Uterus (tissue), 4 donors: Measurements from ENCODE around the gene MEIG1. TPM values are rescaled to one million over a fixed set of nuclear protein-coding genes. Genes with fewer than 3 reads are reported as not detected.

Experiments
- DNase-seq, 2 donors: peaks; one replicate each; pipeline ENCODE4 v3.0.0-alpha.2; 2019 to 2020
- H3K27ac ChIP-seq, 2 donors: fragments of 200-600 bp; sonication (generic); 1 replicate in 1 of 2; 2 replicates in 1 of 2; pipeline ENCODE4 v1.5.1; 2016 to 2018
- H3K27me3 ChIP-seq, 2 donors: fragments of 200-600 bp; sonication (generic); one replicate each; pipeline ENCODE4 v1.5.1; 2018 to 2019; ENCODE audit warnings: control low read depth in 1 of 2
- H3K36me3 ChIP-seq, 2 donors: fragments of 200-600 bp; sonication (generic); one replicate each; pipeline ENCODE4 v1.5.1; 2019; ENCODE audit warnings: control low read depth in 1 of 2
- H3K4me1 ChIP-seq, 2 donors: fragments of 200-600 bp; sonication (generic); one replicate each; pipeline ENCODE4 v1.5.1; 2018 to 2019; ENCODE audit warnings: control low read depth in 1 of 2
- H3K4me3 ChIP-seq, 2 donors: fragments of 200-600 bp; sonication (generic); 1 replicate in 1 of 2; 2 replicates in 1 of 2; pipeline ENCODE4 v1.5.1; 2018 to 2019; ENCODE audit warnings: mild to moderate bottlenecking in 1 of 2
- H3K9me3 ChIP-seq, 2 donors: fragments of 200-600 bp; sonication (generic); one replicate each; pipeline ENCODE4 v1.5.1; 2019; ENCODE audit warnings: control low read depth in 1 of 2
- POLR2A ChIP-seq, 2 donors: fragments of 450-650 bp; IDR thresholded peaks; one replicate each; pipeline ENCODE4 v1.6.1; 2016; ENCODE audit warnings: antibody characterized with exemption in 2 of 2, mild to moderate bottlenecking in 1 of 2, moderate library complexity in 1 of 2
- intact Hi-C: fragments of 100-400 bp; cut with DNase I; formaldehyde crosslinking; loops from one replicate; pipeline ENCODE4 v1.15.1; 2023; ENCODE audit warnings: low total_unique reads
- total RNA-seq, 4 donors: library from RNA; depleted of rRNA in 3 of 4; stranded (reverse); fragments of >200 nt in 3 of 4; gene quantifications; one replicate each; pipeline versions ENCODE4 v1.1.0 to v1.2.4, GENCODE V29; 2014 to 2023
- TF ChIP-seq, protein P1 (sequence below), 4 experiments: fragments of 200-600 bp in 2 of 4; fragments of 450-650 bp in 2 of 4; sonication (generic) in 2 of 4; IDR thresholded peaks; one replicate each; pipeline ENCODE4 v1.5.1; 2016 to 2019; ENCODE audit warnings: antibody characterized with exemption in 4 of 4, mild to moderate bottlenecking in 2 of 4, moderate library complexity in 1 of 4
- donor health status: DM: yes; HTN: yes; CAD: no.

Gene MEIG1
- total RNA-seq, 4 donors from 2014 or later: not detected

DNA sequence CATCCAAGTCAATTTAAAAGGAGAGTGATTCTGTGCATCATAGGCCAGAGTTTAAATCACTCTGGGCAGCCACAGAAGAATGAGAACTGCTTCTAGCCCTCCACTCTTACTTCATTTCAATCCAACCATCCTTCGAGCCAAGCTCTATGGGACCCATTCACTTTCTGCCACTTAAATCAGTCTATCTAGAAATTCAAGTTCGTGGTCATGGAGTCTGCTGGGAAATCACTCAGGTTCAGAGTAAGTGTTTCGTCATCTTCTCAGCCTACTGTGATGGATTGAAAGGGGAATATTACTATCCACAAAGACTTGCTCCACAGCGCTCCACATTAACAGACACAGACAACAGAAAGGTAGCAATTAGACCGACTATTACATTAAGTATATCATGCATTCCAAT lies 9.9 kb upstream of the MEIG1 start:
- no peak for DNase-seq
- TF ChIP-seq, protein P1, sequence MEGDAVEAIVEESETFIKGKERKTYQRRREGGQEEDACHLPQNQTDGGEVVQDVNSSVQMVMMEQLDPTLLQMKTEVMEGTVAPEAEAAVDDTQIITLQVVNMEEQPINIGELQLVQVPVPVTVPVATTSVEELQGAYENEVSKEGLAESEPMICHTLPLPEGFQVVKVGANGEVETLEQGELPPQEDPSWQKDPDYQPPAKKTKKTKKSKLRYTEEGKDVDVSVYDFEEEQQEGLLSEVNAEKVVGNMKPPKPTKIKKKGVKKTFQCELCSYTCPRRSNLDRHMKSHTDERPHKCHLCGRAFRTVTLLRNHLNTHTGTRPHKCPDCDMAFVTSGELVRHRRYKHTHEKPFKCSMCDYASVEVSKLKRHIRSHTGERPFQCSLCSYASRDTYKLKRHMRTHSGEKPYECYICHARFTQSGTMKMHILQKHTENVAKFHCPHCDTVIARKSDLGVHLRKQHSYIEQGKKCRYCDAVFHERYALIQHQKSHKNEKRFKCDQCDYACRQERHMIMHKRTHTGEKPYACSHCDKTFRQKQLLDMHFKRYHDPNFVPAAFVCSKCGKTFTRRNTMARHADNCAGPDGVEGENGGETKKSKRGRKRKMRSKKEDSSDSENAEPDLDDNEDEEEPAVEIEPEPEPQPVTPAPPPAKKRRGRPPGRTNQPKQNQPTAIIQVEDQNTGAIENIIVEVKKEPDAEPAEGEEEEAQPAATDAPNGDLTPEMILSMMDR (IDR thresholded peaks at IDR 0.05): no peak
- TF ChIP-seq POLR2A (IDR thresholded peaks at IDR 0.05): no peak
- intact Hi-C loops: no loop called here

DNA sequence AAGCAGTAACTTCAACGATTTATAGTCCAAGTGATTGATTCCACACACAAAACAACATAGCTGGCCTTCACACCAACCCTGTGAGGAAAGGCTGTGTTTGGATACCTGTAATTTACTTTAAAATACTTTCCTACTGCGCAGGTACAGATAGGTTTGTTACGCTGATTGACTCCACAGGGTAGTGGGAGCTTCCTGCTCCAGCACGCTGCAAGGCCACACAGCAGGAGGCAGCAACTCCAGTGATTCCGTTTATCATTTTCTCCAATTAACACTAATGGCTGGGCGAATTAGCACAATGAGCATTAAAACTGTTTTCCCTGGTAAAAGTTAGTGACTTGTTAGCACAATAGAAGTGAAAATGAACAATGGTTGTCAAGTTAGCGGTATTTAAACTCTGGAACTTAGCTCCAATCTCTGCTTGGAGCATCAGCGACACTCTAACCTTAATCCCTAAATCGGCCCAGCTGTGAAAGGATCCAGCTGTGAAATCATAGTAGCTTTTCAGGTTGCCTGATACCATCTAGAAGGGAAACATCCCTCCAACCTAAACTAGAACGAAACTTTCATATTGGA lies 6.3 kb upstream of the MEIG1 start:
- H3K9me3 ChIP-seq: no peaks in the 10 kb centered on the region
- no peak for DNase-seq
- intact Hi-C loops: loop anchor here (10.0 kb wide), 1 partner anchor 152 kb away; no protein-coding TSS in a partner anchor
- peak overlapping the region; percentile 73 to 92 for H3K27ac ChIP-seq
- H3K4me1 ChIP-seq: peaks cover 8 to 9% of the 10 kb centered on the region in 2 donors
- TF ChIP-seq, protein P1 (IDR thresholded peaks at IDR 0.05): no peak
- no peak for TF ChIP-seq POLR2A (IDR thresholded peaks at IDR 0.05)
- H3K36me3 ChIP-seq: no peaks in the 10 kb centered on the region
- no peaks in the 10 kb centered on the region for H3K27me3 ChIP-seq
- H3K4me3 ChIP-seq: peak overlapping the region; percentile 80 to 95

More for the DNA sequence above, 9.9 kb upstream of the MEIG1 start:
- Histone ChIP-seq H3K4me1 (peaks cover 8 to 9% of the 10 kb centered on the region in 2 donors), H3K36me3 (no peaks in the 10 kb centered on the region), H3K4me3 (no peak overlapping the region), H3K27me3 (no peaks in the 10 kb centered on the region), H3K9me3 (no peaks in the 10 kb centered on the region), H3K27ac (no peak overlapping the region)

DNA sequence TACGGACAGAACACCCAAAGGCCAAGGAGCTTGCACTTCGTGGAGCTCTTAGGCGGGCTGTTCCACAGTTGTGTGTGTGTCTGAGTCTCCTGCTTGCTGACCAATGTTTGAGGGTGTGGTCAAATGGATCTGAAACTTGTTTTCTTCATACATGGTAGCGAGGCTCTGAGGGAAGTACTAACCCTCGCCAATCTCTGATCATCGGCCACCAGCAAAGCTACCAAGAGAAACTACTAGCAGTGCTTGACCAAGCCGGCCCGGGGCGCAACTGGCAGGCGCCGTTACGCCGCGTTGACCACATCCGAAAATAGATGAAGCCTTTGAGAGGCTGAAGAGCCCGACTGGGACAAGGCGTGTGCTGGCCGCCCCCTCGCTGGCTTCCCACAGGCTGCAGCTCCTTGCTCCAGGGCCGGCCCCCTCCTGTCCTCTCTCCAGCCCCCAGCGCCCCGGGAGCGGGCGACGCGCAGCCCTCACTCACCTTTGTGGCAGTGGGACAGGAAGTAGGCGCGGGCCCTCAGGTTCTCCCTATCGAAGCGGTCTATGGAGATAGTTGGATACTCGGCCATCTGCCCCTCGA lies 5.7 kb upstream of the MEIG1 start:
- TF ChIP-seq POLR2A (IDR thresholded peaks at IDR 0.05): no peak
- TF ChIP-seq, protein P1 (IDR thresholded peaks at IDR 0.05): peak in 2 of 4 experiments; percentile 9 to 20

DNA sequence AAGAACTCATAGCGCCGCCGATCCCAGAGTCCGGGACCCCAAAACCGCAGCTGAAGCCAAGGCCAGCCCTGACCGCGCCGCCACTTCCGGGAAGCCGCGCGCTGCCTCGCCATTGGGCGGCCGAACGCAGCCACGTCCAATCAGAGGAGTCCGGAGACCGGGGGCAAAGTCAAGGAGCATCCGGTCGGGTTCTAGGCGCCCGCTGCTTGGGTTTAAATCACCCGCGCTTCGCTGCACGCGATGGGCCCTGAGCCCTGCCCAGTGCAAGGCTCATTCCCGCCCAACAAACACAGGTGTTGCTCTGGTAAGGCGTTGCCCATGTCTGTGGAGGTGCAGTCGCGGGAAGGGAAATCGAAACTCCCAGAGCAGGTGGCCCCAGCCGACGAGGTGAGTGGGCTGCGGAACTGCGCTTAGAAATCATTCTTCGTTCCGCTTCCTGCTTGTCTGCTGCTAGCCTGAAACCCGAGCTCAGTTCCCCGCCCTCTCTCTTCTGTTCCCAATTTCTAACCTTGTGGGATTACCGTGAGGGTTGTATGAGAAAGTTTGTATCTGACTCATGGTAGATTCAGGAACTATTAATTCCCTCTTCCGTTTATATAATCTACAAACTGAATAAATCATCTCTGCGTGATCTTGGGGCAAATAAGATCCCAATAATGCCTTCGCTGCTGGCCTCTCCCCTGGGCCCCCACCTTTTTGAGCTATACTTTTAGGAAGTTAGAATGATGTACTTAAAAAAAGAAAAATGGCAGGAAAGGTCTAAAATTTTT lies 5.0 kb upstream of the MEIG1 start, which contains the start of gene DCLRE1C:
Gene DCLRE1C (minus strand): TSS at position 96 of the 770 bp plus-strand sequence. CDS start 86 bp downstream, at position 10.
- Histone ChIP-seq H3K4me3 (peak within 1 kb of the TSS; percentile 80 to 95), H3K9me3 (no peaks in the 10 kb centered on the region), H3K27ac (peak within 1 kb of the TSS; percentile 73 to 92), H3K27me3 (no peaks in the 10 kb centered on the region), H3K36me3 (no peaks in the 10 kb centered on the region), H3K4me1 (peaks cover 8 to 9% of the 10 kb centered on the region in 2 donors)
- TF ChIP-seq POLR2A (IDR thresholded peaks at IDR 0.05): peak; percentile 23 to 37
- TF ChIP-seq, protein P1 (IDR thresholded peaks at IDR 0.05): no peak
- peak; percentile 84 to 87 for DNase-seq
- intact Hi-C loops: loop anchor here (10.0 kb wide), 1 partner anchor 151 kb away; no protein-coding TSS in a partner anchor

More for the DNA sequence above, 5.7 kb upstream of the MEIG1 start:
- Histone ChIP-seq H3K27ac (peak overlapping the region; percentile 73 to 92), H3K4me1 (peaks cover 8 to 9% of the 10 kb centered on the region in 2 donors), H3K27me3 (no peaks in the 10 kb centered on the region), H3K36me3 (no peaks in the 10 kb centered on the region), H3K9me3 (no peaks in the 10 kb centered on the region), H3K4me3 (peak overlapping the region; percentile 80 to 95)
- intact Hi-C loops: loop anchor here (10.0 kb wide), 1 partner anchor 151 kb away; no protein-coding TSS in a partner anchor
- no peak for DNase-seq
